Cardiac muscle cell (in vitro differentiated cells and primary cell): ENCODE measurements around the gene MAST1. TPM values are rescaled to one million over a fixed set of nuclear protein-coding genes. Genes with fewer than 3 reads are reported as not detected.
A peak's percentile ranks its signal among the peaks of the same experiment; 100 is the strongest.

ENCODE experiments used
- DNase-seq, 2 donors: peaks; one replicate each; pipeline versions ENCODE4 v3.0.0 to v3.0.0-alpha.2; 2010 to 2017; ENCODE audit warnings: low read depth in 1 of 2, low spot score in 1 of 2
- H3K27ac ChIP-seq: fragments of 200-600 bp; sonication (generic); 2 replicates; pipeline ENCODE4 v1.5.1; 2016
- H3K27me3 ChIP-seq: fragments of 200-600 bp; sonication (generic); 2 replicates; pipeline ENCODE4 v1.6.0; 2016; ENCODE audit warnings: control low read depth
- H3K36me3 ChIP-seq: fragments of 200-600 bp; sonication (generic); 2 replicates; pipeline ENCODE4 v1.5.1; 2016; ENCODE audit warnings: control low read depth
- H3K4me1 ChIP-seq: fragments of 200-600 bp; sonication (generic); 2 replicates; pipeline ENCODE4 v1.8.1; 2017; ENCODE audit warnings: low read depth, mild to moderate bottlenecking, mixed run types
- H3K4me3 ChIP-seq: fragments of 200-600 bp; sonication (generic); 2 replicates; pipeline ENCODE4 v1.5.1; 2016; ENCODE audit warnings: mild to moderate bottlenecking
- H3K9me3 ChIP-seq: fragments of 200-600 bp; sonication (generic); 2 replicates; pipeline ENCODE4 v1.5.1; 2017; ENCODE audit warnings: low read depth, mild to moderate bottlenecking, control low read depth
- polyA plus RNA-seq: library from polyadenylated mRNA; unstranded; fragments of >200 nt; fragmentation: Nextera tagmentation; extraction: Ambion mirVana; gene quantifications from 2 replicates; pipeline ENCODE4 v1.2.1, GENCODE V29; 2016
- total RNA-seq: library from RNA; depleted of rRNA; stranded (reverse); fragments of >200 nt; gene quantifications from 2 replicates; pipeline ENCODE4 v1.2.3, GENCODE V29; 2016
- TF ChIP-seq, protein P1 (sequence below): IDR thresholded peaks from 2 replicates; pipeline ENCODE4 v1.5.1; 2012; ENCODE audit warnings: low read depth, mild to moderate bottlenecking, low read length

The MAST1 gene
- total and polyA plus RNA-seq, 2 experiments from 2014 or later: 3.9 to 7.9 TPM

- Histone ChIP-seq H3K36me3 (no peaks in the 10 kb centered on the region), H3K27ac (no peak overlapping the region), H3K9me3 (no peaks in the 10 kb centered on the region), H3K4me3 (no peak overlapping the region), H3K27me3 (peaks cover 50% of the 10 kb centered on the region), H3K4me1 (no peaks in the 10 kb centered on the region)
- DNase-seq: peak; percentile 21 to 40
- TF ChIP-seq, protein P1, sequence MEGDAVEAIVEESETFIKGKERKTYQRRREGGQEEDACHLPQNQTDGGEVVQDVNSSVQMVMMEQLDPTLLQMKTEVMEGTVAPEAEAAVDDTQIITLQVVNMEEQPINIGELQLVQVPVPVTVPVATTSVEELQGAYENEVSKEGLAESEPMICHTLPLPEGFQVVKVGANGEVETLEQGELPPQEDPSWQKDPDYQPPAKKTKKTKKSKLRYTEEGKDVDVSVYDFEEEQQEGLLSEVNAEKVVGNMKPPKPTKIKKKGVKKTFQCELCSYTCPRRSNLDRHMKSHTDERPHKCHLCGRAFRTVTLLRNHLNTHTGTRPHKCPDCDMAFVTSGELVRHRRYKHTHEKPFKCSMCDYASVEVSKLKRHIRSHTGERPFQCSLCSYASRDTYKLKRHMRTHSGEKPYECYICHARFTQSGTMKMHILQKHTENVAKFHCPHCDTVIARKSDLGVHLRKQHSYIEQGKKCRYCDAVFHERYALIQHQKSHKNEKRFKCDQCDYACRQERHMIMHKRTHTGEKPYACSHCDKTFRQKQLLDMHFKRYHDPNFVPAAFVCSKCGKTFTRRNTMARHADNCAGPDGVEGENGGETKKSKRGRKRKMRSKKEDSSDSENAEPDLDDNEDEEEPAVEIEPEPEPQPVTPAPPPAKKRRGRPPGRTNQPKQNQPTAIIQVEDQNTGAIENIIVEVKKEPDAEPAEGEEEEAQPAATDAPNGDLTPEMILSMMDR: no peak
These were observed 3.1 kb upstream of the MAST1 start for GRCh38 chr19:12834976-12835757.

- Histone ChIP-seq H3K36me3 (no peaks in the 10 kb centered on the region), H3K9me3 (no peaks in the 10 kb centered on the region), H3K4me1 (no peaks in the 10 kb centered on the region), H3K4me3 (no peak overlapping the region), H3K27me3 (peaks cover 47% of the 10 kb centered on the region), H3K27ac (no peak overlapping the region)
- no peak for DNase-seq
- TF ChIP-seq, protein P1: no peak
These were observed 1.8 kb upstream of the MAST1 start for GRCh38 chr19:12836529-12836863.

DNA sequence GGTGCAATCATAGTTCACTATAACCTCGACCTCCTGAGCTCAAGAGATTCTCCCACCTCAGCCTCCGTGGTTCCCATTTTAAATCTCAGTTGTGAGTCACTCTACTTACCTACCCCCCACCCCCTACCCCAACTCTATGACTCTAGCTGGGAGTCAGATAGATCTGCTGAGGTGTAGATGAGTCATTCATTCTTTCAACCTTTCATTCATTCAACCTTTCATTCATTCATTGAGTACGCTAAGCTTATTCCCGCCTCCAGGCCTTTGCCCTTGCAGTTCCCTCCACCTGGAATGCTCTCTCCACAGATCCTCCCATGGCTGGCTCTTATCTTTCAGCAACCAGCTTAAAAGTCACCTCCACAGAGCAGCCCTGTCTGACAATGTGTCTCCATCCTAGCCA is 1.1 kb upstream of the MAST1 start:
- Histone ChIP-seq H3K4me3 (no peak overlapping the region), H3K36me3 (no peaks in the 10 kb centered on the region), H3K4me1 (no peaks in the 10 kb centered on the region), H3K27me3 (peaks cover 43% of the 10 kb centered on the region), H3K9me3 (no peaks in the 10 kb centered on the region), H3K27ac (no peak overlapping the region)
- DNase-seq: no peak
- TF ChIP-seq, protein P1: no peak

DNA sequence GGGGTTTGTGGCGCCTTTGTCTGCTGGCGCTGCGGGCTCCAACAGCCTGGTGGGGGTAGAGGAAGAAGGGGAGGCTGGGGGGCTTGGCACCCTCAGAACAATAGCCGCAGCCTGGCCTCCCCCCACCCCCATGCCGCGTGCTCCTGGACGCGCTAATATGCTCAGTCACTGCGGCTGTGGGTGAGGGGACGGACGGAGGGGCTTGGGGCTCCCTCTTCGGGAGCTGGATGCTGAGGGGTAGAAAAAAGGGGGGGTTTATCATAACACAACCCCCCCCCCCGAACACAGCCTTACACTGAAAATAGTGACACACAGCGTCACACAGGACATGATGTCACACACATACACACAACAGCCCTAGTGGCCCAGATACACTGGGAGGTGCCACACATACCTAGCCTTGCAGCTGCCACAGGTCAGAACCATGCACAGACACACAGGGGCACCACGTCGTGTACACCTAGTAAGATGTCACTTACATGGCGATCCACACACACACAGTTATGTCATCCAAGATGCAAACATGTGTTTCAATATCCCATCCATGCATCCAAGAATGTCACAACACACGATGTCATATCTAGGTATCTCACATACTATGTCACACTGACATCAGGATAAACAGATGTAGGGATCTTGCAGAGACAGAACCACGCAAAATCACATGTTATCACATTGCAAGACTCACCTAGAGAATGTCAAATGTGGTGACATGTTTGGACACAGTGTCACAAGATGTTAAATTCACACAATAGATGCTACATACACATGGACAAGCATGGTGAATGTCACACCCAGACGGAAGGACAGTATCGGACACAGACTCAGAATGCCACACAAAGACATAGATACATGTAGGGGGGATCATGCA is 806 bp downstream of the MAST1 start:
- Histone ChIP-seq H3K36me3 (no peaks in the 10 kb centered on the region), H3K4me1 (no peaks in the 10 kb centered on the region), H3K27me3 (peaks cover 35% of the 10 kb centered on the region), H3K9me3 (no peaks in the 10 kb centered on the region), H3K4me3 (peak overlapping the region; percentile 75), H3K27ac (no peak overlapping the region)
- DNase-seq: no peak
- TF ChIP-seq, protein P1: no peak

- Histone ChIP-seq H3K27me3 (peaks cover 23% of the 10 kb centered on the region), H3K4me3 (peak overlapping the region; percentile 23)
- TF ChIP-seq, protein P1: no peak
These were observed 2.1 kb downstream of the MAST1 start for GRCh38 chr19:12840091-12841079.

More at GRCh38 chr19:12840091-12841079, 2.1 kb downstream of the MAST1 start:
- peak; percentile 71 to 92 for DNase-seq
- no peak overlapping the region for H3K27ac ChIP-seq
- H3K9me3 ChIP-seq: no peaks in the 10 kb centered on the region
- H3K4me1 ChIP-seq: no peaks in the 10 kb centered on the region
- no peaks in the 10 kb centered on the region for H3K36me3 ChIP-seq
